ENCODE data around the gene HPGD. TPM values are rescaled to one million over a fixed set of nuclear protein-coding genes. Genes with fewer than 3 reads are reported as not detected.

Gene HPGD
- total and polyA plus RNA-seq, 3 donors from 2014 or later = 2.1 to 3.0 (median 2.2) TPM

- DNase-seq = peak; percentile 18
- Histone ChIP-seq H3K36me3 (ENCODE audit: low read depth, missing control alignments) (no peaks in the 10 kb centered on the region), H3K27me3 (no peaks in the 10 kb centered on the region), H3K4me1 (no peaks in the 10 kb centered on the region), H3K27ac (no peak overlapping the region), H3K4me3 (peak overlapping the region; percentile 63 to 67), H3K9me3 (no peaks in the 10 kb centered on the region)
- intact Hi-C loops (cut with DNase I; ENCODE audit: low total_unique reads) = no loop called here
- WGBS, 2 donors = 31 to 40% methylated on average over 10 of the region's 10 CpGs
- TF ChIP-seq POLR2A (IDR thresholded peaks at IDR 0.05) (no peak), CTCF (IDR thresholded peaks at IDR 0.05) (no peak)
Observed at GRCh38 chr4:174523025-174523693, 871 bp upstream of the HPGD start.

- no peaks in the 10 kb centered on the region for H3K9me3 ChIP-seq
- no peaks in the 10 kb centered on the region for H3K27me3 ChIP-seq
- 0 to 5% methylated on average over 6 to 12 of the region's 12 CpGs for WGBS, 2 donors
- TF ChIP-seq POLR2A (IDR thresholded peaks at IDR 0.05) (no peak), CTCF (IDR thresholded peaks at IDR 0.05) (no peak)
- DNase-seq = peak; percentile 38
- intact Hi-C loops (cut with DNase I; ENCODE audit: low total_unique reads) = no loop called here
- no peak overlapping the region for H3K27ac ChIP-seq
- H3K4me1 ChIP-seq = no peaks in the 10 kb centered on the region
- no peaks in the 10 kb centered on the region for H3K36me3 ChIP-seq (ENCODE audit: low read depth, missing control alignments)
- peak overlapping the region; percentile 63 to 67 for H3K4me3 ChIP-seq
Observed at GRCh38 chr4:174521800-174522182, 497 bp downstream of the HPGD start.

GRCh38 chr4:174520660-174521059 is 1.6 kb downstream of the HPGD start:
- Histone ChIP-seq H3K9me3 (no peaks in the 10 kb centered on the region), H3K27ac (no peak overlapping the region), H3K36me3 (ENCODE audit: low read depth, missing control alignments) (no peaks in the 10 kb centered on the region), H3K27me3 (no peaks in the 10 kb centered on the region), H3K4me3 (no peak overlapping the region), H3K4me1 (no peaks in the 10 kb centered on the region)
- WGBS, 2 donors = 82 to 85% methylated on average over 1 of the region's 1 CpG
- TF ChIP-seq POLR2A (IDR thresholded peaks at IDR 0.05) (no peak), CTCF (IDR thresholded peaks at IDR 0.05) (no peak)
- DNase-seq = no peak
- intact Hi-C loops (cut with DNase I; ENCODE audit: low total_unique reads) = no loop called here

- no peak for DNase-seq
- Histone ChIP-seq H3K4me3 (no peak overlapping the region), H3K27ac (no peak overlapping the region), H3K4me1 (no peaks in the 10 kb centered on the region), H3K36me3 (ENCODE audit: low read depth, missing control alignments) (no peaks in the 10 kb centered on the region), H3K27me3 (no peaks in the 10 kb centered on the region), H3K9me3 (no peaks in the 10 kb centered on the region)
- intact Hi-C loops (cut with DNase I; ENCODE audit: low total_unique reads) = no loop called here
- 89% methylated on average over 1 of the region's 1 CpG for WGBS, 2 donors
- no peak for TF ChIP-seq POLR2A (IDR thresholded peaks at IDR 0.05)
- TF ChIP-seq CTCF (IDR thresholded peaks at IDR 0.05) = no peak
Observed at GRCh38 chr4:174517502-174518445, 4.5 kb downstream of the HPGD start.
